Breast epithelium (tissue), 4 donors: ENCODE data around the gene ARHGEF4. TPM values are rescaled to one million over a fixed set of nuclear protein-coding genes. Genes with fewer than 3 reads are reported as not detected.
"Not testable (repeated sequence)": the region's sequence is repeated elsewhere in the genome, so short reads cannot be mapped to it uniquely, and the experiment has no call there.

Experiments
- DNase-seq, 2 donors: peaks; one replicate each; pipeline ENCODE4 v3.0.0-alpha.2; 2019; ENCODE audit warnings: low spot score in 2 of 2
- H3K27ac ChIP-seq, 2 donors: fragments of 200-600 bp; sonication (generic) in 1 of 2; one replicate each; pipeline ENCODE4 v1.5.1; 2016 to 2019; ENCODE audit warnings: mild to moderate bottlenecking in 1 of 2
- H3K27me3 ChIP-seq, 2 donors: fragments of 200-600 bp; sonication (generic) in 1 of 2; one replicate each; pipeline versions ENCODE4 v1.5.1 to v1.6.0; 2017 to 2019; ENCODE audit warnings: control low read depth in 1 of 2, mild to moderate bottlenecking in 1 of 2
- H3K36me3 ChIP-seq: fragments of 200-600 bp; one replicate; pipeline ENCODE4 v1.5.1; 2019
- H3K4me1 ChIP-seq, 2 donors: fragments of 200-600 bp; sonication (generic); one replicate each; pipeline ENCODE4 v1.5.1; 2016 to 2019; ENCODE audit warnings: control low read depth in 1 of 2
- H3K4me3 ChIP-seq, 3 donors: fragments of 200-600 bp; sonication (generic); 1 replicate in 2 of 3; 2 replicates in 1 of 3; pipeline ENCODE4 v1.5.1; 2016 to 2019; ENCODE audit warnings: mild to moderate bottlenecking in 3 of 3, moderate library complexity in 2 of 3
- H3K9me3 ChIP-seq, 2 donors: fragments of 200-600 bp; sonication (generic) in 1 of 2; one replicate each; pipeline ENCODE4 v1.5.1; 2016 to 2019; ENCODE audit warnings: control low read depth in 1 of 2
- CTCF ChIP-seq, 3 donors: fragments of 450-650 bp; IDR thresholded peaks; one replicate each; pipeline ENCODE4 v1.5.1; 2016 to 2017; ENCODE audit warnings: antibody characterized with exemption in 3 of 3, mild to moderate bottlenecking in 3 of 3, moderate library complexity in 3 of 3
- POLR2A ChIP-seq: fragments of 450-650 bp; IDR thresholded peaks from one replicate; pipeline ENCODE4 v1.6.1; 2016; ENCODE audit warnings: antibody characterized with exemption, mild to moderate bottlenecking, moderate library complexity
- POLR2AphosphoS5 ChIP-seq, 3 donors: sonication (generic); formaldehyde crosslinking; IDR thresholded peaks; one replicate each; pipeline ENCODE4 v1.6.1; 2017; ENCODE audit warnings: antibody characterized with exemption in 3 of 3
- intact Hi-C: fragments of 100-400 bp; cut with DNase I; formaldehyde crosslinking; loops from one replicate; pipeline ENCODE4 v1.15.1; 2023; ENCODE audit warnings: low total_unique reads
- total RNA-seq, 3 donors: library from RNA; depleted of rRNA; stranded (reverse); fragments of >200 nt; gene quantifications; one replicate each; pipeline ENCODE4 v1.1.0, GENCODE V29; 2016

The ARHGEF4 gene
- total RNA-seq, 3 donors from 2014 or later = 7.5 to 10.1 (median 8.0) TPM

- DNase-seq = no peak
- Histone ChIP-seq H3K36me3 (no peaks in the 10 kb centered on the region), H3K27me3 (no peaks in the 10 kb centered on the region), H3K4me3 (no peak overlapping the region), H3K9me3 (no peaks in the 10 kb centered on the region), H3K4me1 (no peaks in the 10 kb centered on the region), H3K27ac (no peak overlapping the region)
- intact Hi-C loops = no loop called here
- no peak for TF ChIP-seq POLR2AphosphoS5 (IDR thresholded peaks at IDR 0.05)
- no peak for TF ChIP-seq POLR2A
- TF ChIP-seq CTCF (IDR thresholded peaks at IDR 0.05) = no peak
These were observed 151.1 kb downstream of the ARHGEF4 start for GRCh38 chr2:130987519-130988425.

DNA sequence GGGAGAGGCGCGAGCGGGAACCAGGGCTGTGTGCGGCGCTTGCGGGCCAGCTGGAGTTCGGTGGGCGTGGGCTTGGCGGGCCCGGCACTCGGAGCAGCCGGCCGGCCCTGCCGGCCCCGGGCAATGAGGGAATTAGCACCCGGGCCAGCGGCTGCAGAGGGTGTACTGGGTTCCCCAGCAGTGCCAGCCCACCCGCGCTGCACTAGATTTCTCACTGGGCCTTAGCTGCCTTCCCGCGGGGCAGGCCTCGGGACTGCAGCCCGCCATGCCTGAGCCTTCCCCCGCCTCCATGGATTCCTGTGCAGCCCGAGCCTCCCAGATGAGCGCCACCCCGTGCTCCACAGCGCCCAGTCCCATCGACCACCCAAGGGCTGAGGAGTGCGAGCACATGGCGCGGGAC, 154.7 kb downstream of the ARHGEF4 start:
- DNase-seq, intact Hi-C loops, H3K4me1 ChIP-seq, H3K9me3 ChIP-seq, H3K36me3 ChIP-seq, H3K27me3 ChIP-seq, H3K4me3 ChIP-seq, H3K27ac ChIP-seq: not testable (repeated sequence)

GRCh38 chr2:130992003-130992402, 155.3 kb downstream of the ARHGEF4 start:
- H3K4me3 ChIP-seq, H3K36me3 ChIP-seq, H3K9me3 ChIP-seq, H3K27ac ChIP-seq, H3K27me3 ChIP-seq, intact Hi-C loops, H3K4me1 ChIP-seq, DNase-seq: not testable (repeated sequence)

GRCh38 chr2:130996691-130997090, 160.0 kb downstream of the ARHGEF4 start:
- Histone ChIP-seq H3K4me3 (no peak overlapping the region), H3K27me3 (no peaks in the 10 kb centered on the region), H3K9me3 (no peaks in the 10 kb centered on the region), H3K27ac (no peak overlapping the region), H3K4me1 (no peaks in the 10 kb centered on the region), H3K36me3 (no peaks in the 10 kb centered on the region)
- no peak for DNase-seq
- intact Hi-C loops = no loop called here
- no peak for TF ChIP-seq POLR2AphosphoS5 (IDR thresholded peaks at IDR 0.05)
- no peak for TF ChIP-seq CTCF (IDR thresholded peaks at IDR 0.05)
- no peak for TF ChIP-seq POLR2A

GRCh38 chr2:130997198-130997597, 160.5 kb downstream of the ARHGEF4 start:
- H3K27me3 ChIP-seq = no peaks in the 10 kb centered on the region
- H3K9me3 ChIP-seq = no peaks in the 10 kb centered on the region
- H3K36me3 ChIP-seq = no peaks in the 10 kb centered on the region
- no peak overlapping the region for H3K4me3 ChIP-seq
- intact Hi-C loops = no loop called here
- no peaks in the 10 kb centered on the region for H3K4me1 ChIP-seq
- no peak overlapping the region for H3K27ac ChIP-seq
- TF ChIP-seq POLR2AphosphoS5 (IDR thresholded peaks at IDR 0.05) (no peak), POLR2A (no peak), CTCF (IDR thresholded peaks at IDR 0.05) (no peak)
- no peak for DNase-seq

DNA sequence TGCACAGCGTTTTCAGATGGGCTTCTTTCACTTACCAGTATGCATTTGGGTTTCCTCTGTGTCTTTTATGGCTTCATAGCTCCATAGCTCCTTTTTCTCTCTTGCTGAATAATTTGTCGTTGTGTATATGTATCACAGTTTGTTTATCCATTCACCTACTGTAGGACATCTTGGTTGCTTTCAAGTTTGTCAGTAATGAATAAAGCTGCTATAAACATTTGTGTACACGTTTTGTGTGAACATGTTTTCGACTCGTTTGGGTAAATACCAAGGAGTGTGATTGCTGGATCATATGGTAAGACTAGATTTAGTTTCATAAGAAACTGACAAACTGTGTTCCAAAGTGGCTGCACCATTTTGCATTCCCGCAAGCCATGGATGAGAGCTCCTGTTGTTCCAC, 161.8 kb downstream of the ARHGEF4 start:
- DNase-seq = no peak
- no peaks in the 10 kb centered on the region for H3K4me1 ChIP-seq
- no peak overlapping the region for H3K27ac ChIP-seq
- no peaks in the 10 kb centered on the region for H3K27me3 ChIP-seq
- no peak overlapping the region for H3K4me3 ChIP-seq
- TF ChIP-seq POLR2A = no peak
- TF ChIP-seq CTCF (IDR thresholded peaks at IDR 0.05) = no peak
- TF ChIP-seq POLR2AphosphoS5 (IDR thresholded peaks at IDR 0.05) = no peak
- no peaks in the 10 kb centered on the region for H3K36me3 ChIP-seq
- intact Hi-C loops = no loop called here
- no peaks in the 10 kb centered on the region for H3K9me3 ChIP-seq
